ENCODE measurements around the gene ZNF765. TPM values are rescaled to one million over a fixed set of nuclear protein-coding genes. Genes with fewer than 3 reads are reported as not detected.
"Not testable (repeated sequence)": the region's sequence is repeated elsewhere in the genome, so short reads cannot be mapped to it uniquely, and the experiment has no call there.

The ZNF765 gene
- total and polyA plus RNA-seq, 9 donors, result 5.5 to 12.0 (median 7.7) TPM

- not testable (repeated sequence) for H3K4me3 ChIP-seq (ENCODE audit: low read length); H3K4me1 ChIP-seq (ENCODE audit: control insufficient read depth, insufficient read depth, low read length); H3K27ac ChIP-seq (ENCODE audit: low read length); DNase-seq; H3K27me3 ChIP-seq (ENCODE audit: control insufficient read depth, insufficient read depth, low read length)
- WGBS (ENCODE audit: insufficient coverage), result no CpG with 5 or more reads among the region's 1 CpG
- peaks cover 25% of the 10 kb centered on the region for H3K9me3 ChIP-seq (replicated peaks; ENCODE audit: control insufficient read depth, low read depth, low read length)
- peaks cover 12% of the 10 kb centered on the region for H3K36me3 ChIP-seq (ENCODE audit: control insufficient read depth, insufficient read depth, low read length)
Measured at GRCh38 chr19:53474832-53475231, 79.9 kb downstream of the ZNF765 start.

- H3K4me1 ChIP-seq (ENCODE audit: control insufficient read depth, insufficient read depth, low read length); H3K4me3 ChIP-seq (ENCODE audit: low read length); H3K27me3 ChIP-seq (ENCODE audit: control insufficient read depth, insufficient read depth, low read length); H3K27ac ChIP-seq (ENCODE audit: low read length); DNase-seq: not testable (repeated sequence)
- WGBS (ENCODE audit: insufficient coverage), result 77% methylated on average over 4 of the region's 6 CpGs
- H3K9me3 ChIP-seq (replicated peaks; ENCODE audit: control insufficient read depth, low read depth, low read length), result peaks cover 30% of the 10 kb centered on the region
- peaks cover 15% of the 10 kb centered on the region for H3K36me3 ChIP-seq (ENCODE audit: control insufficient read depth, insufficient read depth, low read length)
Measured at GRCh38 chr19:53475470-53475869, 80.5 kb downstream of the ZNF765 start.

Other genes with a start within 250 kb of the ZNF765 start
- gene ZNF347, start 236.1 kb upstream of the ZNF765 start, total RNA-seq, result 9.6 TPM
- gene ZNF347, start 236.1 kb upstream of the ZNF765 start, polyA plus RNA-seq (ENCODE audit: insufficient read depth in 1 of 8, insufficient read length in 8 of 8, low replicate concordance in 1 of 8), result 1 to 10 TPM; 4.5 to 8.5 (median 6.0) TPM
- 4.7 TPM for gene ZNF665, start 201.8 kb upstream of the ZNF765 start, total RNA-seq
- 1 to 10 TPM; 3.3 to 4.9 (median 3.8) TPM for gene ZNF665, start 201.8 kb upstream of the ZNF765 start, polyA plus RNA-seq (ENCODE audit: insufficient read depth in 1 of 8, insufficient read length in 8 of 8, low replicate concordance in 1 of 8)
- 28.7 TPM for gene ZNF677, start 140.3 kb upstream of the ZNF765 start, total RNA-seq
- gene ZNF677, start 140.3 kb upstream of the ZNF765 start, polyA plus RNA-seq (ENCODE audit: insufficient read depth in 1 of 8, insufficient read length in 8 of 8, low replicate concordance in 1 of 8), result 10 to 100 TPM; 19.3 to 32.5 (median 28.8) TPM
- 0.04 TPM for gene VN1R2, start 136.9 kb upstream of the ZNF765 start, total RNA-seq
- gene VN1R2, start 136.9 kb upstream of the ZNF765 start, polyA plus RNA-seq (ENCODE audit: insufficient read depth in 1 of 8, insufficient read length in 8 of 8, low replicate concordance in 1 of 8), result not detected
- not detected for gene VN1R4, start 127.4 kb upstream of the ZNF765 start, total RNA-seq
- not detected for gene VN1R4, start 127.4 kb upstream of the ZNF765 start, polyA plus RNA-seq (ENCODE audit: insufficient read depth in 1 of 8, insufficient read length in 8 of 8, low replicate concordance in 1 of 8)
- 9.6 TPM for gene ZNF845, start 61.4 kb upstream of the ZNF765 start, total RNA-seq
- gene ZNF845, start 61.4 kb upstream of the ZNF765 start, polyA plus RNA-seq (ENCODE audit: insufficient read depth in 1 of 8, insufficient read length in 8 of 8, low replicate concordance in 1 of 8), result 1 to 10 TPM; 3.3 to 6.2 (median 5.8) TPM
- gene ZNF525, start 29.4 kb upstream of the ZNF765 start, total RNA-seq, result 12.3 TPM
- 1 to 10 TPM; 3.7 to 7.5 (median 4.8) TPM for gene ZNF525, start 29.4 kb upstream of the ZNF765 start, polyA plus RNA-seq (ENCODE audit: insufficient read depth in 1 of 8, insufficient read length in 8 of 8, low replicate concordance in 1 of 8)
- 9.9 TPM for gene ZNF761, start 36.8 kb downstream of the ZNF765 start, total RNA-seq
- 10 to 100 TPM in 2 of 8 donors, 1 to 10 TPM in 6; 7.5 to 11.6 (median 8.3) TPM for gene ZNF761, start 36.8 kb downstream of the ZNF765 start, polyA plus RNA-seq (ENCODE audit: insufficient read depth in 1 of 8, insufficient read length in 8 of 8, low replicate concordance in 1 of 8)
- gene ZNF813, start 72.6 kb downstream of the ZNF765 start, total RNA-seq, result 3.9 TPM
- 1 to 10 TPM; 2.2 to 3.6 (median 2.6) TPM for gene ZNF813, start 72.6 kb downstream of the ZNF765 start, polyA plus RNA-seq (ENCODE audit: insufficient read depth in 1 of 8, insufficient read length in 8 of 8, low replicate concordance in 1 of 8)
- gene ZNF331, start 143.0 kb downstream of the ZNF765 start, total RNA-seq, result 14.5 TPM
- gene ZNF331, start 143.0 kb downstream of the ZNF765 start, polyA plus RNA-seq (ENCODE audit: insufficient read depth in 1 of 8, insufficient read length in 8 of 8, low replicate concordance in 1 of 8), result 10 to 100 TPM in 7 of 8 donors, 1 to 10 TPM in 1; 8.7 to 16.7 (median 13.2) TPM
- gene DPRX, start 236.8 kb downstream of the ZNF765 start, total RNA-seq, result 0.13 TPM
- under 1 TPM in 1 of 8 donors, not detected in 7; 0.31 TPM for gene DPRX, start 236.8 kb downstream of the ZNF765 start, polyA plus RNA-seq (ENCODE audit: insufficient read depth in 1 of 8, insufficient read length in 8 of 8, low replicate concordance in 1 of 8)

All from muscle of leg (tissue), 11 donors.